Fibroblast of villous mesenchyme (primary cell): Measurements from ENCODE around the gene ADAM20. TPM values are rescaled to one million over a fixed set of nuclear protein-coding genes. Genes with fewer than 3 reads are reported as not detected.

ENCODE experiments used
- DNase-seq: peaks from one replicate; pipeline ENCODE4 v3.0.0-alpha.2; 2010; ENCODE audit warnings: low read depth
- H3K4me3 ChIP-seq: 2 replicates; pipeline ENCODE4 v1.5.1; 2011; ENCODE audit warnings: low read depth, mild to moderate bottlenecking, low read length
- total RNA-seq: library from RNA; depleted of rRNA; stranded (reverse); fragments of >200 nt; gene quantifications from 2 replicates; pipeline ENCODE4 v1.2.3, GENCODE V29; 2012
- TF ChIP-seq, protein P1 (sequence below): IDR thresholded peaks from 2 replicates; pipeline ENCODE4 v1.5.1; 2012; ENCODE audit warnings: low read depth, mild to moderate bottlenecking, low read length; ENCODE audit not compliant: insufficient read depth

Gene ADAM20
- total RNA-seq: 0.64 and 0.86 TPM in 2 replicates

- TF ChIP-seq, protein P1, sequence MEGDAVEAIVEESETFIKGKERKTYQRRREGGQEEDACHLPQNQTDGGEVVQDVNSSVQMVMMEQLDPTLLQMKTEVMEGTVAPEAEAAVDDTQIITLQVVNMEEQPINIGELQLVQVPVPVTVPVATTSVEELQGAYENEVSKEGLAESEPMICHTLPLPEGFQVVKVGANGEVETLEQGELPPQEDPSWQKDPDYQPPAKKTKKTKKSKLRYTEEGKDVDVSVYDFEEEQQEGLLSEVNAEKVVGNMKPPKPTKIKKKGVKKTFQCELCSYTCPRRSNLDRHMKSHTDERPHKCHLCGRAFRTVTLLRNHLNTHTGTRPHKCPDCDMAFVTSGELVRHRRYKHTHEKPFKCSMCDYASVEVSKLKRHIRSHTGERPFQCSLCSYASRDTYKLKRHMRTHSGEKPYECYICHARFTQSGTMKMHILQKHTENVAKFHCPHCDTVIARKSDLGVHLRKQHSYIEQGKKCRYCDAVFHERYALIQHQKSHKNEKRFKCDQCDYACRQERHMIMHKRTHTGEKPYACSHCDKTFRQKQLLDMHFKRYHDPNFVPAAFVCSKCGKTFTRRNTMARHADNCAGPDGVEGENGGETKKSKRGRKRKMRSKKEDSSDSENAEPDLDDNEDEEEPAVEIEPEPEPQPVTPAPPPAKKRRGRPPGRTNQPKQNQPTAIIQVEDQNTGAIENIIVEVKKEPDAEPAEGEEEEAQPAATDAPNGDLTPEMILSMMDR: no peak
- DNase-seq: no peak
- H3K4me3 ChIP-seq: no peak within 1 kb of the TSS
Observed at GRCh38 chr14:70534904-70535303, at the start of gene ADAM20. Gene ADAM20 (minus strand): TSS chr14:70535004. CDS start chr14:70524757, 10,247 bp downstream.

DNA sequence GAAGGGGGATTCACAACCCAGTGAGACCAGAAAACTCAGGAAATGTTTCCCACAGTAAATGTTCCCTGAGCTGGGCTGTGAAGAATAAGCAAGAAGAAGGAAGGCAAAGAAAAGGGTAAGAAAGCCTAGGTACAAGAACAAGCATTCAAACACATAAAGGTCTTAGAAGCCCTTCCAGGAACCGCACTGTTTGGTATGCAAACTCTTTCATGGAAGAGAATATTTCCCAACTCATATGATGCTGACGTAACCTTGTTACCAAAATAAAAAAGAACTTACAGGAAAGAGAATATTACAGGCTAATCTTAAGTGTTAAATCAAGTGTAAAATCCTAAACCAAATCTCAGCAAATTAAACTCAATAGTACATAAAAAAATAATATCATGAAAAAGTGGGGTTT is 42.1 kb upstream of the ADAM20 start:
- peak; percentile 3 for DNase-seq
- H3K4me3 ChIP-seq: no peak overlapping the region
- TF ChIP-seq, protein P1: no peak

DNA sequence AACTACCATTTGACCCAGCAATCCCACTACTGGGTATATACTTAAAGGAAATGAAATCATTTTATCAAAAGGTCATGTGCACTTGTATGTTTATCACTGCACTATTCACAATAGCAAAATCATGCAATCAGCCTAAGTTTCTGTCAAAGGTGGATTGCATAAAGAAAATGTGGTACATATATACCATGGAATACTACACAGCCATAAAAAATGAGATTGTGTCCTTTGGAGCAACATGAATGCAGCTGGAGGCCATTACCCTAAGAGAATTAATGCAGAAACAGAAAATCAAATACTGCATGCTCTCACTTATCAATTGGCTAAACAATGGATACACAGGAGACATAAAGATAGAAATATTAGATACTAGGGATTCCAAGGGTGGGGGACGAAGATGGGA is 38.2 kb upstream of the ADAM20 start:
- TF ChIP-seq, protein P1: no peak
- no peak overlapping the region for H3K4me3 ChIP-seq
- DNase-seq: no peak

GRCh38 chr14:70571139-70571538 is 36.3 kb upstream of the ADAM20 start:
- no peak for DNase-seq
- no peak overlapping the region for H3K4me3 ChIP-seq
- TF ChIP-seq, protein P1: no peak

DNA sequence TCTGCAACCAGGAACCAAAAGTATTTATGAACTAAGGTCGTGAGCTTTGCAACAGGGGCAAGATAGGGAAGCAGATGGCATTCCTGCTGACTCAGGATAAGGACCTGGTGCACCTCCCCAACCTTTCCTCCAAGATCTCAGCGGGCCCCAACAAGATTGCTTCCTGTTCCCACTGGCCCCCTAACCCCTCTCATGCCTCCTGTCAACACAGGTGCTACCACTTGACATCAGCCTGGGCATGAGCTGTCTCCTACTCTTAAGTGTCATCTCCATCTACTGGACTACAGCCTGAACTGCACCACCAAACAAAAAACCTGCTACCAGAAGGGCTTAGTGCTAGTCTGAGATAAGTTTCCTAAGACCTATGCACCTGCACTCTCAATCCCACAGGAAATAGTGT is 33.0 kb upstream of the ADAM20 start:
- TF ChIP-seq, protein P1: peak; percentile 77
- DNase-seq: peak; percentile 35
- H3K4me3 ChIP-seq: no peak overlapping the region

DNA sequence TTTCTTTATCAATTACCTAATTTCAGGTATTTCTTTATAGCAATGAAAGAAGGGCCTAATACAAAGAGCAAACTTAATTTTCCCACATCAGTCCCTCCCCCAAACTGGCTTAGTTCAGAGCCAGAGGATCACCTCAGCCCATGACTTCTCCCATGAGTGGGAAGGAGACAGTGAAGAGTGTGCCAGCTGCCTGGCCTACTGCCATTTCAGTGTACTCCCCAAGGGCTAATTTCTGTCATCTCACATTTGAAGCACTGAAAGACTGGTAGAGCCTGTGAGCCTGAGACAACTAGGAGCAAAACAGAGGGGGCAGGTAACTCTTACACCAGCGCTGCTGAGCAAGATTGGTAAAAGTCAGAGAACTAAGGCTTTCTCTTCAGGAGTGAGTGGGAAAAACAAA is 29.1 kb upstream of the ADAM20 start:
- H3K4me3 ChIP-seq: no peak overlapping the region
- DNase-seq: no peak
- TF ChIP-seq, protein P1: no peak

DNA sequence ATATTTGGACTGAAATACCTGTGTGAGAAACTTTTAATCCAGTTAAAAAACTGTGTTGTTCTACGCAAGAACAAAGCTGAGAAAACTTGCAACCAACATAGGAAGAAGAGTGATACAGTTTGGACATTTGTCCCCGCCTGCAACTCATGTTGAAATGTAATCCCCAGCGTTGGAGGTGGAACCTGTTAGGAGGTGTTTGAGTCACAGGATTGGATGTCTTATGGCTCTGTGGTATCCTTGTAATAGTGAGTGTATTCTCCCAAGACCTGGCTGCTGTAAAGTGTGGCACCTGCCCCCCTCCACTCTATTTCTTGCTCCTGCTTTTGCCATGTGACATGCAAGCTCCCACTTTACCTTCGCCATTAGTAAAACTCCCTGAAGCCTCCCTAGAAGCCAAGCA is 28.6 kb upstream of the ADAM20 start:
- TF ChIP-seq, protein P1: no peak
- DNase-seq: no peak
- H3K4me3 ChIP-seq: no peak overlapping the region
